Central memory CD8-positive, alpha-beta T cell (primary cell): ENCODE measurements around the gene AQP2.

Source experiments
- ATAC-seq: fragments of 150-1000 bp; cut with Tn5 transposase; replicated peaks from 2 replicates; pipeline ENCODE4 v1.10.0; 2022; ENCODE audit warnings: mild to moderate bottlenecking, moderate FRiP score, moderate number of reproducible peaks; ENCODE audit not compliant: poor library complexity, severe bottlenecking; ENCODE audit errors: extremely low read depth
- DNase-seq, 2 donors: peaks; one replicate each; pipeline ENCODE4 v3.0.0; 2021; ENCODE audit warnings: low spot score in 2 of 2
- H3K27ac Mint-ChIP-seq: one replicate; pipeline ENCODE4 v1.8.0; 2022; ENCODE audit warnings: low read depth, mild to moderate bottlenecking, moderate library complexity, mixed read lengths
- H3K27me3 Mint-ChIP-seq: one replicate; pipeline ENCODE4 v1.8.0; 2022; ENCODE audit warnings: mixed read lengths
- H3K36me3 Mint-ChIP-seq: one replicate; pipeline ENCODE4 v1.8.0; 2022; ENCODE audit warnings: mild to moderate bottlenecking, moderate library complexity, mixed read lengths; ENCODE audit not compliant: insufficient read depth
- H3K4me1 Mint-ChIP-seq: one replicate; pipeline ENCODE4 v1.8.0; 2022; ENCODE audit warnings: mixed read lengths
- H3K4me3 Mint-ChIP-seq: one replicate; pipeline ENCODE4 v1.8.0; 2022; ENCODE audit warnings: mild to moderate bottlenecking, moderate library complexity, mixed read lengths
- H3K9me3 Mint-ChIP-seq: one replicate; pipeline ENCODE4 v1.8.0; 2022; ENCODE audit warnings: mixed read lengths

Gene AQP2

GRCh38 chr12:49947593-49948226 is 2.8 kb upstream of the AQP2 start:
- Mint-ChIP-seq H3K4me3 (no peak overlapping the region), H3K9me3 (no peaks in the 10 kb centered on the region), H3K4me1 (peaks cover 9% of the 10 kb centered on the region), H3K27ac (no peak overlapping the region), H3K36me3 (peaks cover 5% of the 10 kb centered on the region), H3K27me3 (peaks cover 25% of the 10 kb centered on the region)
- no peak for ATAC-seq
- no peak for DNase-seq

DNA sequence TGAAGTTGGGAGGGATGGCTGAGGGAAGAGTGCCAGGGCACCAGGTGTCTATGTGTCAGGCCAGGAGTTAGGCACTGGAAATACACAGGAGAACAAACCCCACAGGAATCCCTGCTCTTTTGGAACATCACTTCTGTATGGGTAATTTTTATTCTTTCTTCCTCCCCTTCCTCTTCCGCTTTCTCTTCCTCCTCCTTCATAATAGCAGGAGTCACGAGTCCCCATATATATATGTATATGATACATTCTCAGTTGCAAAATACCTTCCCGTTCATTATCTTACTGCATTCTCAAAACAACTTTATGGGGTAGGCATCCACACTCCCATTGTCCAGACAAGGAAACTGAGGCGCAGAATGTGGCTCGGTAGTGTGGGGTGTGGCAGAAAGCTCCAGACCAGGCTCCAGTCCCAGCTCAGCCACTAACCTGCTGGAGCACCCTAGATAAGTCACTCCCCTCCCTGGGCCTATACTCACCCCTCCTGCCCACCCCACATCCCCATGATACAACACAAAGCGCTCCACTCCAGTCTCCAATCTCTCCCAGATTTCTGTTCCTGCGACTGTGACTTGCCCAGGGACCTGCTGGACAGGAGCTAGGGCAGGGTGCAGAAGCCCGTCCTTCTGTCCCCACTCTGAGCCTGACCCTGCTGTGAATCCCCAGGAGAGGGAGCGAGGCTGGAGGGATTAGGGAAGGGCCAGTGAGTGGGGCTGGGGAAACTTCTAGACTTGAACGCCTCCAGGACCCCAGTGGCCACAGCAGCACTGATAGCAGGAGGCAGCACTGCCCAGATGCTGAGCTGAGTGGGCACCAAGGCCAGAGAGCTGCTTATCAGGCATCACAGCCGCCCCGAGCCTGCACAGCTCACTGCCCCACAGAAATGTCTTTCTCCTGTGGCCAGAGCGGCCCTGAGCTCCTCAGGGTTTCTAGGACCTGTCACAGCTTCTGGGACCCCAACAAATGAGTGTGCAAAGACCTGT is 1.4 kb upstream of the AQP2 start:
- Mint-ChIP-seq H3K36me3 (peaks cover 5% of the 10 kb centered on the region), H3K27me3 (peaks cover 31% of the 10 kb centered on the region), H3K4me3 (no peak overlapping the region), H3K4me1 (peaks cover 9% of the 10 kb centered on the region), H3K9me3 (no peaks in the 10 kb centered on the region), H3K27ac (no peak overlapping the region)
- DNase-seq: no peak
- no peak for ATAC-seq

DNA sequence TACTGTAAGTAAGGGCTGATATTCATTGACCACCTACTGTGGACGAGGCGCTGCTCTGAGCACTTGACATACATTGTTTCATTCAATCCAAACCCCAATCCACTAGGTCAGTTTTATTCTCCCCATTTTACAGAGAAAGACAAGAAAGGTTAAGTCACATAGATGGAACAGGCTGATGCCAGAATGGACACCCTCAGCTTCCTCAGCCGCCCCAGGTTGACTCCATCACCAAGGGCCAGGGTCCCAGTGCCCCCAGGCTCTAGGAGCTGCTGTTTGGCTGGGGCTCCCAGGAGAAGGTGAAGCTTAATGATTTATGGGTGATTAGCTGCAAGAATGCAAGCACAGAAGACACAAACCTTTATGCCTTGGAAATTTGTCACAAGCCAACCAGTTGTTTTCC is 671 bp upstream of the AQP2 start:
- H3K4me3 Mint-ChIP-seq: no peak overlapping the region
- no peaks in the 10 kb centered on the region for H3K9me3 Mint-ChIP-seq
- H3K27me3 Mint-ChIP-seq: peaks cover 38% of the 10 kb centered on the region
- peaks cover 5% of the 10 kb centered on the region for H3K36me3 Mint-ChIP-seq
- H3K27ac Mint-ChIP-seq: no peak overlapping the region
- peaks cover 9% of the 10 kb centered on the region for H3K4me1 Mint-ChIP-seq
- ATAC-seq (no peak), DNase-seq (no peak)

- H3K4me3 Mint-ChIP-seq: no peak overlapping the region
- H3K27ac Mint-ChIP-seq: no peak overlapping the region
- H3K9me3 Mint-ChIP-seq: no peaks in the 10 kb centered on the region
- DNase-seq (no peak), ATAC-seq (no peak)
- no peaks in the 10 kb centered on the region for H3K4me1 Mint-ChIP-seq
- peaks cover 52% of the 10 kb centered on the region for H3K27me3 Mint-ChIP-seq
- H3K36me3 Mint-ChIP-seq: peaks cover 3% of the 10 kb centered on the region
These were observed 1.1 kb downstream of the AQP2 start for GRCh38 chr12:49951411-49952240.

DNA sequence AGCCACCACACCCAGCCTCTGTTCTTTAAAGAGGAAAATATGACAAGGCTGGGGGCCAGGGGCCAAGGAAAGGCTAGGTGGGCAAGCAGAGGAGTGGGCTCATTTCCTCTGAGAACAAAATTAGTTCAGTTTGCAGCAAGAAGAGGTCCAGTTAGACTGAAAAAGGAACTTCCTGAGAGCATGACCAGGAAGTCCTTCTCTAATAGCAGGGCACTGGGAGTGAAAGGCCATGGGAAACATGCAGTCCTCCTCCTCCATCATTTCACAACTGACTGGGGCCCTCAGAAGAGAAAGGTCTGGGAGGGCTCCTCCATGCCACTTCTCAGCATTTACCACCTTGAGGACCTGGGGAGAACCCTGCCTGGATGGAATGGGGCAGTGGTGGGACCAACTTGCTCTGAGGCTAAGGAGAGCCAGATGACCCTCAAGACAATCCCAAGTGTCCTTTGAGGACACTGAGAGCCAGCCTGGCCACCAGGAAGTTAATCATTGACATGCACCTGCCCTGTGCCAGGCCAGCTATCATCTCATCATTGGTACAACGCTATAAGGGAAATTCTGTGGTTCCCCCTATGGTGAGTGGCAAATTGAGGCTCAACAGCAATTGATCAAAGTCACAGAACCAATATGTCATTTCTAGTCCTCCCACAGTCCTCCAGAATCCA is 2.0 kb downstream of the AQP2 start:
- Mint-ChIP-seq H3K27ac (no peak overlapping the region), H3K4me1 (no peaks in the 10 kb centered on the region), H3K36me3 (peaks cover 3% of the 10 kb centered on the region), H3K4me3 (no peak overlapping the region), H3K27me3 (peaks cover 61% of the 10 kb centered on the region), H3K9me3 (no peaks in the 10 kb centered on the region)
- ATAC-seq (no peak), DNase-seq (no peak)

DNA sequence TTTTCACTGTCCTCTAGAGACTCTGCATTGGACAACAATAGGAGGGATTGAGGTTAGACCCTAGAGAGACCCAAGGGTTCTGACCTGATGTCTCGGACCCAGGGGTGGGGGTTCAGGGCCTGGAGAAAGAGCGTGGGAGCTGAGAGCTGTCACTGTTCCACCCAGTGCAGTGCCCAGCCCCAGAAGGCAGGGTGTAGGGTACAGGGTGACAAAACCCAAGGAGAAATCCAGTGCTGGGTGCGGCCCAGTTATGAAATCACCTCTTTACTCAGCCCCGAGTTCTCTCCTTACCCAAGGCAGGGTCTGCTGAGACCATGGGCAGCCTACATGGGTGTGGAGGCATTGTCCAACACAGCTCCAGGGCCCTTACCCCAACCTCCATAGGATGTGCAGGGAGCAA is 2.6 kb downstream of the AQP2 start:
- Mint-ChIP-seq H3K4me3 (no peak overlapping the region), H3K36me3 (peaks cover 3% of the 10 kb centered on the region), H3K27me3 (peaks cover 68% of the 10 kb centered on the region), H3K27ac (no peak overlapping the region), H3K9me3 (no peaks in the 10 kb centered on the region), H3K4me1 (no peaks in the 10 kb centered on the region)
- DNase-seq (no peak), ATAC-seq (no peak)

DNA sequence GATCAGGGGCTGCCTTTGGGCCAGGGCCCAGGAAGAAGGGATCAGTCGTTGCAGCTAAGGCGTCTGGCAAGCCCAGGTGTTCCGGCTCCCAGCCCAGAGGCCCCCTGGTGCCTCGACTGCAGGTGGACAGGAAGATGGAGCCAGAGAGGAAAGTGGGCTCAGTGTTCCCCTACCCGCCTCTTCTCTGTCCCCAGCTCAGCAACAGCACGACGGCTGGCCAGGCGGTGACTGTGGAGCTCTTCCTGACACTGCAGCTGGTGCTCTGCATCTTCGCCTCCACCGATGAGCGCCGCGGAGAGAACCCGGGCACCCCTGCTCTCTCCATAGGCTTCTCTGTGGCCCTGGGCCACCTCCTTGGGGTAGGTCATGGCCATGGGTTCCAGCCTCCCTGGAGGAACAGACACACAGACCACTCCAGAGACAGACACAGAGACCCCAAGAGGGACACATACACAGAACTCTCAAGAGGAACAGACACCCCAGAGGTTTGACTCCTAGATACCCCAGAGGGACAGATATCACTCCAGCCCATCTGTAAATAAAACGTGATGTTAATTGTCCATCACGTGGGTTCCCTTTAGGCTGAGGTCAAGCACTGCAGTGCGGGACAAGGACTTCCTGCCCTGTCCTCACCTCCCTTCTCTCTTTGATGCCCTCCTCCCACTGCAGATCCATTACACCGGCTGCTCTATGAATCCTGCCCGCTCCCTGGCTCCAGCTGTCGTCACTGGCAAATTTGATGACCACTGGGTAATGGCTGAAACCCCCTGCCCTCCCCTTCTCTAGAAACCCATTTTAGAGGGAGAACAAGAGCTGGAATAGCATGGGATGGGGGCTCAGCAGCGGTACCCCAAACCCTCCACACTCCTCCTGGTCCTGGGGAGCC is 3.7 kb downstream of the AQP2 start:
- Mint-ChIP-seq H3K27me3 (peaks cover 68% of the 10 kb centered on the region), H3K27ac (no peak overlapping the region), H3K4me3 (no peak overlapping the region), H3K36me3 (peaks cover 2% of the 10 kb centered on the region), H3K9me3 (no peaks in the 10 kb centered on the region), H3K4me1 (no peaks in the 10 kb centered on the region)
- ATAC-seq (no peak), DNase-seq (no peak)

GRCh38 chr12:49954863-49955830 is 4.6 kb downstream of the AQP2 start:
- Mint-ChIP-seq H3K4me3 (no peak overlapping the region), H3K27ac (no peak overlapping the region)

GRCh38 chr12:49955899-49956662 is 5.5 kb downstream of the AQP2 start:
- peaks cover 72% of the 10 kb centered on the region for H3K27me3 Mint-ChIP-seq
- no peak overlapping the region for H3K27ac Mint-ChIP-seq
- no peaks in the 10 kb centered on the region for H3K9me3 Mint-ChIP-seq
- no peak for DNase-seq
- no peak overlapping the region for H3K4me3 Mint-ChIP-seq
- peaks cover 1% of the 10 kb centered on the region for H3K36me3 Mint-ChIP-seq
- H3K4me1 Mint-ChIP-seq: no peaks in the 10 kb centered on the region
- ATAC-seq: no peak

More at GRCh38 chr12:49954863-49955830, 4.6 kb downstream of the AQP2 start:
- DNase-seq: no peak
- ATAC-seq: no peak
- Mint-ChIP-seq H3K36me3 (peaks cover 1% of the 10 kb centered on the region), H3K9me3 (no peaks in the 10 kb centered on the region), H3K27me3 (peaks cover 68% of the 10 kb centered on the region), H3K4me1 (no peaks in the 10 kb centered on the region)
